ENCODE data around the gene PIGH. TPM values are rescaled to one million over a fixed set of nuclear protein-coding genes. Genes with fewer than 3 reads are reported as not detected.

Gene PIGH
- total RNA-seq, 2 donors from 2014 or later, result 4.5 to 7.5 TPM

- WGBS, 2 experiments (ENCODE audit: insufficient coverage in 1 of 2, insufficient read length in 1 of 2), result 72 to 74% methylated on average over 3 to 6 of the region's 6 CpGs
- H3K4me1 ChIP-seq (ENCODE audit: control insufficient read depth, insufficient read depth, low read length), result peaks cover 13% of the 10 kb centered on the region
- H3K9ac ChIP-seq (ENCODE audit: extremely low read depth, low read length, poor library complexity, severe bottlenecking), result peak overlapping the region; percentile 36
- H3K27me3 ChIP-seq (ENCODE audit: control insufficient read depth, insufficient read depth, low read length, poor library complexity, severe bottlenecking), result no peaks in the 10 kb centered on the region
- Mint-ChIP-seq H3K4me3 (peak overlapping the region; percentile 20), H3K36me3 (ENCODE audit: low read depth) (peaks cover 23% of the 10 kb centered on the region), H3K27me3 (ENCODE audit: insufficient read depth) (no peaks in the 10 kb centered on the region), H3K4me1 (peaks cover 26% of the 10 kb centered on the region), H3K9me3 (no peaks in the 10 kb centered on the region), H3K27ac (peak overlapping the region; percentile 94)
- peak overlapping the region; percentile 42 for H3K4me3 ChIP-seq (ENCODE audit: low read length)
- peaks cover 6% of the 10 kb centered on the region for H3K36me3 ChIP-seq (ENCODE audit: control insufficient read depth, insufficient read depth, low read length)
- no peak for DNase-seq
- no peaks in the 10 kb centered on the region for H3K9me3 ChIP-seq (ENCODE audit: control insufficient read depth, low read length)
- no peak overlapping the region for H3K27ac ChIP-seq (ENCODE audit: low read depth, low read length)
- TF ChIP-seq CTCF (conservative IDR thresholded peaks at IDR 0.05), result no peak
Measured at GRCh38 chr14:67566908-67567307, 33.2 kb downstream of the PIGH start.

GRCh38 chr14:67564236-67564635 is 35.8 kb downstream of the PIGH start:
- no peaks in the 10 kb centered on the region for H3K27me3 Mint-ChIP-seq (ENCODE audit: insufficient read depth)
- DNase-seq, result no peak
- no peak overlapping the region for H3K27ac ChIP-seq (ENCODE audit: low read depth, low read length)
- no peak for TF ChIP-seq CTCF (conservative IDR thresholded peaks at IDR 0.05)
- peaks cover 8% of the 10 kb centered on the region for H3K36me3 ChIP-seq (ENCODE audit: control insufficient read depth, insufficient read depth, low read length)
- H3K4me3 ChIP-seq (ENCODE audit: low read length), result no peak overlapping the region
- H3K9ac ChIP-seq (ENCODE audit: extremely low read depth, low read length, poor library complexity, severe bottlenecking), result no peak overlapping the region
- peaks cover 26% of the 10 kb centered on the region for H3K4me1 Mint-ChIP-seq
- H3K9me3 Mint-ChIP-seq, result no peaks in the 10 kb centered on the region
- WGBS, 2 experiments (ENCODE audit: insufficient coverage in 1 of 2, insufficient read length in 1 of 2), result 95% methylated on average over 3 to 5 of the region's 5 CpGs
- H3K4me1 ChIP-seq (ENCODE audit: control insufficient read depth, insufficient read depth, low read length), result peaks cover 13% of the 10 kb centered on the region
- no peak overlapping the region for H3K4me3 Mint-ChIP-seq
- peaks cover 34% of the 10 kb centered on the region for H3K36me3 Mint-ChIP-seq (ENCODE audit: low read depth)
- no peaks in the 10 kb centered on the region for H3K27me3 ChIP-seq (ENCODE audit: control insufficient read depth, insufficient read depth, low read length, poor library complexity, severe bottlenecking)
- H3K27ac Mint-ChIP-seq, result no peak overlapping the region
- H3K9me3 ChIP-seq (ENCODE audit: control insufficient read depth, low read length), result no peaks in the 10 kb centered on the region

GRCh38 chr14:67562776-67563150 is 37.3 kb downstream of the PIGH start:
- Mint-ChIP-seq H3K36me3 (ENCODE audit: low read depth) (peaks cover 45% of the 10 kb centered on the region), H3K9me3 (no peaks in the 10 kb centered on the region)

More at GRCh38 chr14:67562776-67563150, 37.3 kb downstream of the PIGH start:
- H3K27me3 ChIP-seq (ENCODE audit: control insufficient read depth, insufficient read depth, low read length, poor library complexity, severe bottlenecking), result no peaks in the 10 kb centered on the region
- H3K4me1 Mint-ChIP-seq, result peaks cover 20% of the 10 kb centered on the region
- H3K36me3 ChIP-seq (ENCODE audit: control insufficient read depth, insufficient read depth, low read length), result peaks cover 14% of the 10 kb centered on the region
- H3K4me3 ChIP-seq (ENCODE audit: low read length), result no peak overlapping the region
- no peak overlapping the region for H3K9ac ChIP-seq (ENCODE audit: extremely low read depth, low read length, poor library complexity, severe bottlenecking)
- no peak overlapping the region for H3K4me3 Mint-ChIP-seq
- peaks cover 13% of the 10 kb centered on the region for H3K4me1 ChIP-seq (ENCODE audit: control insufficient read depth, insufficient read depth, low read length)
- no peak for TF ChIP-seq CTCF (conservative IDR thresholded peaks at IDR 0.05)
- no peaks in the 10 kb centered on the region for H3K9me3 ChIP-seq (ENCODE audit: control insufficient read depth, low read length)
- WGBS, 2 experiments (ENCODE audit: insufficient coverage in 1 of 2, insufficient read length in 1 of 2), result 93 to 100% methylated on average over 3 to 5 of the region's 5 CpGs
- H3K27ac Mint-ChIP-seq, result no peak overlapping the region
- no peaks in the 10 kb centered on the region for H3K27me3 Mint-ChIP-seq (ENCODE audit: insufficient read depth)
- H3K27ac ChIP-seq (ENCODE audit: low read depth, low read length), result no peak overlapping the region
- no peak for DNase-seq
